ENCODE data around the gene NPR2. TPM values are rescaled to one million over a fixed set of nuclear protein-coding genes. Genes with fewer than 3 reads are reported as not detected.

Gene NPR2
- total RNA-seq, 4 donors from 2014 or later = 12.7 to 39.3 (median 34.5) TPM

- no peak for TF ChIP-seq EP300 (IDR thresholded peaks at IDR 0.05)
- TF ChIP-seq, protein P1, sequence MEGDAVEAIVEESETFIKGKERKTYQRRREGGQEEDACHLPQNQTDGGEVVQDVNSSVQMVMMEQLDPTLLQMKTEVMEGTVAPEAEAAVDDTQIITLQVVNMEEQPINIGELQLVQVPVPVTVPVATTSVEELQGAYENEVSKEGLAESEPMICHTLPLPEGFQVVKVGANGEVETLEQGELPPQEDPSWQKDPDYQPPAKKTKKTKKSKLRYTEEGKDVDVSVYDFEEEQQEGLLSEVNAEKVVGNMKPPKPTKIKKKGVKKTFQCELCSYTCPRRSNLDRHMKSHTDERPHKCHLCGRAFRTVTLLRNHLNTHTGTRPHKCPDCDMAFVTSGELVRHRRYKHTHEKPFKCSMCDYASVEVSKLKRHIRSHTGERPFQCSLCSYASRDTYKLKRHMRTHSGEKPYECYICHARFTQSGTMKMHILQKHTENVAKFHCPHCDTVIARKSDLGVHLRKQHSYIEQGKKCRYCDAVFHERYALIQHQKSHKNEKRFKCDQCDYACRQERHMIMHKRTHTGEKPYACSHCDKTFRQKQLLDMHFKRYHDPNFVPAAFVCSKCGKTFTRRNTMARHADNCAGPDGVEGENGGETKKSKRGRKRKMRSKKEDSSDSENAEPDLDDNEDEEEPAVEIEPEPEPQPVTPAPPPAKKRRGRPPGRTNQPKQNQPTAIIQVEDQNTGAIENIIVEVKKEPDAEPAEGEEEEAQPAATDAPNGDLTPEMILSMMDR (IDR thresholded peaks at IDR 0.05) = no peak
- TF ChIP-seq POLR2A (IDR thresholded peaks at IDR 0.05) = no peak
- TF ChIP-seq POLR2AphosphoS5 (IDR thresholded peaks at IDR 0.05) = no peak
- H3K36me3 ChIP-seq = no peaks in the 10 kb centered on the region
- no peaks in the 10 kb centered on the region for H3K9me3 ChIP-seq
- peak overlapping the region in 3 of 4 donors; percentile 54 to 91 (median 87) for H3K27ac ChIP-seq
- no peak for ATAC-seq
- WGBS, 2 donors (ENCODE audit: low coverage in 1 of 2) = 64% methylated on average over 1 of the region's 2 CpGs; no CpG with 5 or more reads in 1 of the 2 donors
- peaks cover 5 to 65% (median 34%) of the 10 kb centered on the region in 3 donors for H3K4me1 ChIP-seq
- no peaks in the 10 kb centered on the region for H3K27me3 ChIP-seq
- H3K4me3 ChIP-seq = peak overlapping the region in 1 of 2 donors; percentile 69
Observed at GRCh38 chr9:35793461-35793860, 2.1 kb downstream of the NPR2 start.

GRCh38 chr9:35795695-35796094 lies 4.3 kb downstream of the NPR2 start:
- Histone ChIP-seq H3K4me3 (no peak overlapping the region), H3K36me3 (peaks cover 0 to 20% of the 10 kb centered on the region in 2 donors), H3K9me3 (no peaks in the 10 kb centered on the region), H3K27me3 (no peaks in the 10 kb centered on the region), H3K4me1 (peaks cover 3 to 56% (median 31%) of the 10 kb centered on the region in 3 donors), H3K27ac (no peak overlapping the region)
- ATAC-seq = no peak
- no peak for TF ChIP-seq POLR2AphosphoS5 (IDR thresholded peaks at IDR 0.05)
- TF ChIP-seq, protein P1 (IDR thresholded peaks at IDR 0.05) = no peak

GRCh38 chr9:35797311-35798109 lies 6.1 kb downstream of the NPR2 start:
- ATAC-seq = no peak

DNA sequence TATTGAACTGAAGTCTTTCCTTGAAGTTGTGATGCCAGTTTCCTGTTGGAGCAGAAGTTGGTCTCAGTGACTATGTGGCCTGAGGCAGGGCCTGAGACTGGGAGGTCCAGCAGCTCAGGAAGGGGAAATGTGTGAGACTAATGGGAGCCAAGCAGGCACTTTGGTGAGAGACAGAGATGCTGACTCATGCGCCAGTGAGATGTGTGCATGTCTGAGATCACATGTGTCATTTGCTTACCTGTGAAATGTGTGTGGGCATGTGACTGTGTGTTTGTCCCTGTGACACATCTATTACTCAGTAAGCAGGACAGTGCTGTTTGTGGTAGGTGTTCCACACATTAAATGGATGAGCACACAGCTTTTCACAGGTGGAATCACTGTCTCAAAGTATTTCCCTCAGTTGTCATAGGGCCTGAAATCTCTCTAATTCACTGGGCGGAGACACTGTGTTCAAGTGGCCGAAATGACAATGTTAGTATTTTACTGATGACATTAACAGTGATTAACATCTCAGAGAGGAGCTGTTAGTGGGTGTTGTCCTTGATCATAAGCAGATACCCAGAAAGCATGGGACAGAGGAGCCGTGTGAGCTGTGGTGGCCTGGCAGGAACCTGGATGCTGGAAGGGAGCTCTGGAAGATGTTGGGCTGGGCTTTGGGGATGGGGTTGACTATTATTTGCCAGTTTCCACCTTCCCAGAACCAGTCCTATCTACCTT lies 7.4 kb downstream of the NPR2 start:
- Histone ChIP-seq H3K27ac (no peak overlapping the region), H3K4me1 (peaks cover 0 to 28% (median 9%) of the 10 kb centered on the region in 3 donors), H3K9me3 (no peaks in the 10 kb centered on the region), H3K36me3 (peaks cover 0 to 49% of the 10 kb centered on the region in 2 donors), H3K27me3 (no peaks in the 10 kb centered on the region), H3K4me3 (no peak overlapping the region)
- WGBS, 2 donors (ENCODE audit: low coverage in 1 of 2) = 79 to 80% methylated on average over 1 to 3 of the region's 4 CpGs
- ATAC-seq = no peak
- no peak for TF ChIP-seq POLR2A (IDR thresholded peaks at IDR 0.05)
- TF ChIP-seq, protein P1 (IDR thresholded peaks at IDR 0.05) = no peak
- no peak for TF ChIP-seq EP300 (IDR thresholded peaks at IDR 0.05)
- TF ChIP-seq POLR2AphosphoS5 (IDR thresholded peaks at IDR 0.05) = no peak

More at GRCh38 chr9:35797311-35798109, 6.1 kb downstream of the NPR2 start:
- H3K27ac ChIP-seq = no peak overlapping the region
- no peaks in the 10 kb centered on the region for H3K27me3 ChIP-seq
- H3K9me3 ChIP-seq = no peaks in the 10 kb centered on the region
- H3K36me3 ChIP-seq = peaks cover 0 to 38% of the 10 kb centered on the region in 2 donors
- peaks cover 0 to 41% (median 22%) of the 10 kb centered on the region in 3 donors for H3K4me1 ChIP-seq
- TF ChIP-seq EP300 (IDR thresholded peaks at IDR 0.05) = no peak
- TF ChIP-seq, protein P1 (IDR thresholded peaks at IDR 0.05) = no peak
- TF ChIP-seq POLR2AphosphoS5 (IDR thresholded peaks at IDR 0.05) = no peak
- TF ChIP-seq POLR2A (IDR thresholded peaks at IDR 0.05) = no peak
- H3K4me3 ChIP-seq = no peak overlapping the region
- WGBS, 2 donors (ENCODE audit: low coverage in 1 of 2) = 82 to 84% methylated on average over 4 to 6 of the region's 6 CpGs
